ENCODE data around the gene CRKL.

DNA sequence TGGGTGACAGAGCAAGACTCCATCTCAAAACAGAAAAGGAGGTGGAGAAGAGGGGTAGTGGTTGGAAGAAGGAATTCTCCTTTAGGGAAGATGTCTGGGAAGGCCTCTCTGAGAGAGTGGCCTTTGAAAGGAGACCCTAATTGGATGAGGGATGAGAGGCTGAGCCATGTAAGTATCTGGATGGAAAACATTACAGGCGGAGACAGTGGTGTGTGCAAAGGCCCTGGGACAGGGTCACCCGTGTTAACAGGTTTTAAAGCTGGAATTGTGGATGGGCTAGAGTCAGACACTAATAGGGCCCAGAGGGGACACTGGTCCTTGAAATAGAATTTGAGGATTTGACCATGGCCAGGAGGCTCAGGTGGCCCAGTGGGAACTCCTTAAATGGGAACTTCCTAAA, 48.0 kb upstream of the CRKL start:
- TF ChIP-seq, protein P1, sequence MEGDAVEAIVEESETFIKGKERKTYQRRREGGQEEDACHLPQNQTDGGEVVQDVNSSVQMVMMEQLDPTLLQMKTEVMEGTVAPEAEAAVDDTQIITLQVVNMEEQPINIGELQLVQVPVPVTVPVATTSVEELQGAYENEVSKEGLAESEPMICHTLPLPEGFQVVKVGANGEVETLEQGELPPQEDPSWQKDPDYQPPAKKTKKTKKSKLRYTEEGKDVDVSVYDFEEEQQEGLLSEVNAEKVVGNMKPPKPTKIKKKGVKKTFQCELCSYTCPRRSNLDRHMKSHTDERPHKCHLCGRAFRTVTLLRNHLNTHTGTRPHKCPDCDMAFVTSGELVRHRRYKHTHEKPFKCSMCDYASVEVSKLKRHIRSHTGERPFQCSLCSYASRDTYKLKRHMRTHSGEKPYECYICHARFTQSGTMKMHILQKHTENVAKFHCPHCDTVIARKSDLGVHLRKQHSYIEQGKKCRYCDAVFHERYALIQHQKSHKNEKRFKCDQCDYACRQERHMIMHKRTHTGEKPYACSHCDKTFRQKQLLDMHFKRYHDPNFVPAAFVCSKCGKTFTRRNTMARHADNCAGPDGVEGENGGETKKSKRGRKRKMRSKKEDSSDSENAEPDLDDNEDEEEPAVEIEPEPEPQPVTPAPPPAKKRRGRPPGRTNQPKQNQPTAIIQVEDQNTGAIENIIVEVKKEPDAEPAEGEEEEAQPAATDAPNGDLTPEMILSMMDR (IDR thresholded peaks at IDR 0.05; ENCODE audit: borderline replicate concordance, extremely low read depth, low read length, poor library complexity, severe bottlenecking): no peak
- no peak for TF ChIP-seq EZH2 (IDR thresholded peaks at IDR 0.05; ENCODE audit: borderline replicate concordance, low read depth, low read length, severe bottlenecking)

All from DND-41 (cell line).